KMS-11 (cell line): ENCODE measurements around the gene GCDH.

Experiments
- H2AFZ ChIP-seq: fragments of 200-600 bp; sonication (generic); 2 replicates; pipeline ENCODE4 v1.6.1; 2016; ENCODE audit warnings: antibody characterized with exemption, mixed run types, low read depth
- H3K27ac ChIP-seq: fragments of 200-600 bp; sonication (generic); 2 replicates; pipeline ENCODE4 v1.6.1; 2016; ENCODE audit warnings: mild to moderate bottlenecking, mixed run types
- H3K27me3 ChIP-seq: fragments of 200-600 bp; sonication (generic); 2 replicates; pipeline ENCODE4 v1.6.1; 2017; ENCODE audit warnings: mild to moderate bottlenecking, low read depth, mixed run types, moderate library complexity; ENCODE audit not compliant: insufficient read depth
- H3K36me3 ChIP-seq: fragments of 200-600 bp; sonication (generic); 2 replicates; pipeline ENCODE4 v1.6.1; 2017; ENCODE audit warnings: mild to moderate bottlenecking, mixed run types; ENCODE audit not compliant: insufficient read depth
- H3K4me1 ChIP-seq: fragments of 200-600 bp; sonication (generic); 2 replicates; pipeline ENCODE4 v1.6.1; 2016; ENCODE audit warnings: mild to moderate bottlenecking, low read depth, mixed run types; ENCODE audit not compliant: poor library complexity, severe bottlenecking
- H3K4me2 ChIP-seq: fragments of 200-600 bp; sonication (generic); 2 replicates; pipeline ENCODE4 v1.7.0; 2016; ENCODE audit warnings: mild to moderate bottlenecking, mixed run types
- H3K4me3 ChIP-seq: fragments of 200-600 bp; sonication (generic); IDR thresholded peaks from 2 replicates; pipeline ENCODE4 v1.6.1; 2017; ENCODE audit warnings: low read depth, low read length, mixed read lengths; ENCODE audit not compliant: insufficient read depth
- H3K79me2 ChIP-seq: fragments of 200-600 bp; sonication (generic); 2 replicates; pipeline ENCODE4 v1.6.1; 2016; ENCODE audit warnings: low read depth, mixed run types; ENCODE audit not compliant: insufficient read depth
- H3K9ac ChIP-seq: fragments of 200-600 bp; sonication (generic); 2 replicates; pipeline ENCODE4 v1.6.1; 2016; ENCODE audit warnings: mild to moderate bottlenecking, mixed run types
- H4K20me1 ChIP-seq: fragments of 200-600 bp; sonication (generic); 2 replicates; pipeline ENCODE4 v1.6.1; 2016; ENCODE audit warnings: mild to moderate bottlenecking, mixed run types; ENCODE audit not compliant: insufficient read depth
- CTCF ChIP-seq: fragments of 200-600 bp; sonication (generic); conservative IDR thresholded peaks from 2 replicates; pipeline ENCODE4 v1.6.1; 2017; ENCODE audit warnings: low read depth, mild to moderate bottlenecking, antibody characterized with exemption, low read length, moderate library complexity, mixed read lengths

Gene GCDH

DNA sequence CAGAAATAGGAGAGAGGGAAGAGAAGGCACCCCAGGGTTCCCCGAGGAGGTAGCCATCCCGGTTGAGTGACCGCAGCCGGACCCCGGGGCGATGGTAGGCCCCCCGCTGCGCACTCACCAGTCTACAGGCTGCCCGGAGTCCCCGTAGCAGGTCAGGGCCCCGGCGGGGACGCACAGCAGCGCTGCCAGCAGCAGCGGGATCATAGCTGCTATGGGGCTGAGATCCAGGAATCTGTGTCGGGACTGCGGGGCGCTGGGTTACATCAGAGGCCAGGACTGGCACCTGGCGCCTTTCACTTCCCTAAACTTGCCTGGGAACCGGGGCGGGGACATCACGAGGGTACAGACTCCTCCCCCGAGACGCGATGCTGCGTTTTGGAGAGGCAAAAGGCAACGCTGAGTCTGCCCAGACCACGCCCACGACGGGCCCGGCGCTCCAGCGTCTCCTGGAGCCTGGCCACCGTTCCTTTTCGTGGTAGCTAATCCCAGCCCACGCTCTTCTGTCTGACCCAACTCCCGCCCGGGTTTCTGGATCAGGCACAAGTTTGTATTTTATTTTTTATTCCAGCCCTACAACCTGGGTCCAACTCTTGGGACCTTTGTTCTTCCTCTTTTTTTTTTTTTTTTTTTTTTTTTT is 9.7 kb upstream of the GCDH start, which contains the start of gene DNASE2:
Gene DNASE2, minus strand, starts transcription at position 278 of the 637 bp plus-strand sequence. Its CDS starts 74 bp downstream, at position 204.
- no peaks in the 10 kb centered on the region for H3K79me2 ChIP-seq
- H3K27me3 ChIP-seq, result no peaks in the 10 kb centered on the region
- H3K27ac ChIP-seq, result 0 out of 2 replicates have a peak within 1 kb of the TSS, but pooled peaks have one; percentile 9
- H3K36me3 ChIP-seq, result no peaks in the 10 kb centered on the region
- no peak within 1 kb of the TSS for H3K4me3 ChIP-seq
- TF ChIP-seq CTCF, result no peak
- H3K4me1 ChIP-seq, result peaks cover 15% of the 10 kb centered on the region
- H2AFZ ChIP-seq, result peak within 1 kb of the TSS; percentile 84
- peak within 1 kb of the TSS; percentile 53; the same call in 1 of the 2 replicates for H3K9ac ChIP-seq
- H4K20me1 ChIP-seq, result no peaks in the 10 kb centered on the region
- peak within 1 kb of the TSS; percentile 79 for H3K4me2 ChIP-seq

DNA sequence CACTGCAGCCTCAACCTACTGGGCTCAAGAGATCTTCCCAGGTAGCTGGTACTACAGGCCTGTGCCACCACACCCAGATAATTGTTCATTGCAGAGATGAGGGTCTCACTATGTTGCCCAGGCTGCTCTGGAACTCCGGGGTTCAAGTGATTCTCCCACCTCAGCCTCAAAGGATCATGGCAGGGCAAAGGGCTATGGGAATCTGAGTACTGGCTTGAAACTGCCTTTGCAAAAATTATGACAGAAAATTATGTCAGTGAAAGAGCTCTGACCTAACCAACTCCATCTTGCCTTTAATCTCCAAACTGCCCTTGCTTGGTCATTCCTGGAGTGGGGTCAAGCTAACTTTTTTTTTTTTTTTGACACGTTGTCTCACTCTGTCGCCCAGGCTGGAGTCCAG is 8.4 kb upstream of the GCDH start:
- no peak overlapping the region for H3K9ac ChIP-seq
- H3K4me1 ChIP-seq, result peaks cover 15% of the 10 kb centered on the region
- TF ChIP-seq CTCF, result no peak
- H3K79me2 ChIP-seq, result no peaks in the 10 kb centered on the region
- H3K27ac ChIP-seq, result no peak overlapping the region
- no peaks in the 10 kb centered on the region for H4K20me1 ChIP-seq
- no peak overlapping the region for H3K4me2 ChIP-seq
- no peaks in the 10 kb centered on the region for H3K36me3 ChIP-seq
- no peaks in the 10 kb centered on the region for H3K27me3 ChIP-seq
- H2AFZ ChIP-seq, result no peak overlapping the region
- H3K4me3 ChIP-seq, result no peak overlapping the region

GRCh38 chr19:12884202-12884601 is 6.8 kb upstream of the GCDH start:
- H4K20me1 ChIP-seq, result no peaks in the 10 kb centered on the region
- peaks cover 15% of the 10 kb centered on the region for H3K4me1 ChIP-seq
- H3K27ac ChIP-seq, result no peak overlapping the region
- no peak overlapping the region for H3K4me2 ChIP-seq
- H3K79me2 ChIP-seq, result no peaks in the 10 kb centered on the region
- H2AFZ ChIP-seq, result no peak overlapping the region
- H3K9ac ChIP-seq, result no peak overlapping the region
- no peaks in the 10 kb centered on the region for H3K27me3 ChIP-seq
- no peaks in the 10 kb centered on the region for H3K36me3 ChIP-seq
- TF ChIP-seq CTCF, result no peak
- H3K4me3 ChIP-seq, result no peak overlapping the region

DNA sequence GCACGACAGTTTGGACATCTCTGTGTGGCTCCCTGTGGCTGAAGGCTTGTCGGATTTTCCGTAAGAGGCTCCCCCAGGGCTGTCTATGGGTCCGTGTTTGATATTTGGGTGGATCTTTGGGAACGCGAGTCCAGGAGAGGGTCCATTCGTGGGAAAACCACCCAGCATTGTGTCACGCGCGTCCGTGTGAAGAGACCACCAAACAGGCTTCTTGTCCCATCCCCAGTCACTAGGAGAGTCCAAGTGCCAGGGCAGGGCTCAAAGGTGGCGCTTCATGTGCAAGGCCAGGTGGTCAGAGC is 6.4 kb upstream of the GCDH start:
- no peaks in the 10 kb centered on the region for H4K20me1 ChIP-seq
- no peak overlapping the region for H3K27ac ChIP-seq
- H3K9ac ChIP-seq, result no peak overlapping the region
- TF ChIP-seq CTCF, result no peak
- H3K27me3 ChIP-seq, result no peaks in the 10 kb centered on the region
- H3K36me3 ChIP-seq, result no peaks in the 10 kb centered on the region
- H2AFZ ChIP-seq, result peak overlapping the region; percentile 98
- H3K4me1 ChIP-seq, result peaks cover 16% of the 10 kb centered on the region
- no peak overlapping the region for H3K4me3 ChIP-seq
- no peaks in the 10 kb centered on the region for H3K79me2 ChIP-seq
- peak overlapping the region; percentile 73; the same call in 1 of the 2 replicates for H3K4me2 ChIP-seq
